ENCODE data around the gene GRIK4. TPM values are rescaled to one million over a fixed set of nuclear protein-coding genes. Genes with fewer than 3 reads are reported as not detected.

GRIK4 gene
- total RNA-seq, 2 experiments from 2014 or later, result 0.06 TPM; not detected in 1

- H3K9me2 ChIP-seq (ENCODE audit: insufficient read depth, low read length), result no peaks in the 10 kb centered on the region
- H3K4me2 ChIP-seq (ENCODE audit: low read length), result no peak overlapping the region
- no peak overlapping the region for H3K27ac ChIP-seq (ENCODE audit: low read depth, low read length, poor library complexity, severe bottlenecking)
- no peak for TF ChIP-seq EZH2phosphoT487 (IDR thresholded peaks at IDR 0.05; ENCODE audit: borderline replicate concordance, low read depth, low read length)
- TF ChIP-seq CTCF (conservative IDR thresholded peaks at IDR 0.05; ENCODE audit: low read length), result no peak
- no peaks in the 10 kb centered on the region for H3K36me3 ChIP-seq (ENCODE audit: insufficient read depth, low read length)
- DNase-seq (ENCODE audit: low spot score), result no peak
- H4K20me1 ChIP-seq (ENCODE audit: insufficient read depth, low read length), result no peaks in the 10 kb centered on the region
- no TSS peak for BruUV-seq (replicated peaks)
- ChIA-PET CTCF (ENCODE audit: unreplicated experiment) (no interaction called here), POLR2A (no interaction called here)
- no peak overlapping the region for H3K4me3 ChIP-seq (ENCODE audit: low read depth, low read length, poor library complexity, severe bottlenecking)
- intact Hi-C loops (cut with micrococcal nuclease; ENCODE audit: unreplicated experiment), result loop anchor here (5.0 kb wide), 1 partner anchor 679 kb away; no protein-coding TSS in a partner anchor
- no peaks in the 10 kb centered on the region for H3K9me3 ChIP-seq (ENCODE audit: low read length)
- H3K4me1 ChIP-seq (ENCODE audit: insufficient read depth, low read length, poor library complexity, severe bottlenecking), result no peaks in the 10 kb centered on the region
- H2AFZ ChIP-seq (ENCODE audit: low read length), result no peak overlapping the region
- H3K79me2 ChIP-seq (ENCODE audit: insufficient read depth, low read depth, low read length), result no peaks in the 10 kb centered on the region
Measured at GRCh38 chr11:120513436-120514315, 2.1 kb downstream of the GRIK4 start.

- Histone ChIP-seq H4K20me1 (ENCODE audit: insufficient read depth, low read length) (no peaks in the 10 kb centered on the region), H3K4me3 (ENCODE audit: low read depth, low read length, poor library complexity, severe bottlenecking) (no peak overlapping the region), H3K79me2 (ENCODE audit: insufficient read depth, low read depth, low read length) (no peaks in the 10 kb centered on the region), H3K27ac (ENCODE audit: low read depth, low read length, poor library complexity, severe bottlenecking) (no peak overlapping the region), H3K9me2 (ENCODE audit: insufficient read depth, low read length) (no peaks in the 10 kb centered on the region), H3K4me2 (ENCODE audit: low read length) (no peak overlapping the region), H3K36me3 (ENCODE audit: insufficient read depth, low read length) (no peaks in the 10 kb centered on the region), H3K9me3 (ENCODE audit: low read length) (no peaks in the 10 kb centered on the region), H2AFZ (ENCODE audit: low read length) (no peak overlapping the region), H3K4me1 (ENCODE audit: insufficient read depth, low read length, poor library complexity, severe bottlenecking) (no peaks in the 10 kb centered on the region)
- CTCF ChIA-PET (ENCODE audit: unreplicated experiment), result no interaction called here
- no TSS peak for BruUV-seq (replicated peaks)
- POLR2A ChIA-PET, result no interaction called here
- intact Hi-C loops (cut with micrococcal nuclease; ENCODE audit: unreplicated experiment), result loop anchor here (5.0 kb wide), 1 partner anchor 678 kb away; no protein-coding TSS in a partner anchor
- DNase-seq (ENCODE audit: low spot score), result no peak
- no peak for TF ChIP-seq CTCF (conservative IDR thresholded peaks at IDR 0.05; ENCODE audit: low read length)
- no peak for TF ChIP-seq EZH2phosphoT487 (IDR thresholded peaks at IDR 0.05; ENCODE audit: borderline replicate concordance, low read depth, low read length)
Measured at GRCh38 chr11:120514541-120515121, 3.1 kb downstream of the GRIK4 start.

Measured in OCI-LY7 (cell line).